ENCODE data around the gene FTCD. TPM values are rescaled to one million over a fixed set of nuclear protein-coding genes. Genes with fewer than 3 reads are reported as not detected.
A peak's percentile ranks its signal among the peaks of the same experiment; 100 is the strongest.

FTCD gene
- total RNA-seq, 1 donor = 0.36 TPM

DNA sequence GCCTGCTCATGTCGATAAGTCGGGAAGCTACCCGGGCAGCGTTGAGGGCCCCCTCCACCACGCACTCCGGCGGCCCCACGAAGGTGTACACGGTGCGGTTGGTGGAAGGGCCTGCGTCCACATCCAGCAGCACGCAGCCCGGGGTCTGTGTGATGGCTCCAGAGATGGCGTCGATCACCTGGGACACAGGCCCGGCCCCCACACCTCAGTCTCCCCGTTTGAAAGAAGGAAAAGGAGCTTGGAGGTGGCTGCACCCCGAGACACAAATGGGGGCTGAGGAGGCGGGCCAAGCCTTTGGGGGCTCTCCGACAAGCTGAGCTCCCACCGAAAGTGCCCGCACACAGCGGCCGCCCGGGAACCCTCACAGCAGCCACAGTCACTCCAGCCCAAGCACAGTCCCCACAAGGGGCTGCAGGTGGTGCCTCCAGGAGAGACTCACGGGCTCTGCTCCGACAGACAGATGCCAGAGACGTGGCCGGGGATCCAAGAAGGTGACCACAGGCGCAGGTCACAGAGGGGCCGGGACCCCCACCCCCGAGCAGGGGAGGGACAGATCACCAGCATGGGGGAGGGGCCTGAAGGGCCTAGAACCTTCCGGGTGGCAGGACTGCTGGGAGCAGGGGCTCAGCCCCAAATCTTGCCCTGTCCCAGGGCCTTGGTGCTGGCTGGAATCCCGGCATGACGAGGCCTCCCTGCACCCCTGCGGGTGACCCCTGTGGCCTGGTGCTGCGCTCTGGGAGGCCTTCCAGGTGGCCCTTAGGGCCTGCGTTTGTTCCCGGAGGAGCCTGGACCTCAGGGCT, 1.0 kb downstream of the FTCD start:
- Histone ChIP-seq H3K79me2 (ENCODE audit: insufficient read depth, low read length) (no peaks in the 10 kb centered on the region), H3K36me3 (ENCODE audit: insufficient read depth, low read length) (no peaks in the 10 kb centered on the region), H3K9me3 (ENCODE audit: low read depth, low read length) (no peaks in the 10 kb centered on the region), H3K4me3 (ENCODE audit: insufficient read depth, low read length) (no peak overlapping the region), H3K4me1 (ENCODE audit: insufficient read depth, low read length) (peaks cover 4% of the 10 kb centered on the region), H3K27ac (ENCODE audit: low read depth, low read length) (no peak overlapping the region), H2AFZ (ENCODE audit: low read length) (no peak overlapping the region), H3K4me2 (ENCODE audit: insufficient read depth, low read length) (no peak overlapping the region), H3K27me3 (ENCODE audit: insufficient read depth, low read length) (no peaks in the 10 kb centered on the region), H4K20me1 (ENCODE audit: insufficient read depth, low read length) (no peaks in the 10 kb centered on the region)
- DNase-seq (ENCODE audit: insufficient read length, low spot score, missing footprints) = peak; percentile 42
- TF ChIP-seq, protein P1, sequence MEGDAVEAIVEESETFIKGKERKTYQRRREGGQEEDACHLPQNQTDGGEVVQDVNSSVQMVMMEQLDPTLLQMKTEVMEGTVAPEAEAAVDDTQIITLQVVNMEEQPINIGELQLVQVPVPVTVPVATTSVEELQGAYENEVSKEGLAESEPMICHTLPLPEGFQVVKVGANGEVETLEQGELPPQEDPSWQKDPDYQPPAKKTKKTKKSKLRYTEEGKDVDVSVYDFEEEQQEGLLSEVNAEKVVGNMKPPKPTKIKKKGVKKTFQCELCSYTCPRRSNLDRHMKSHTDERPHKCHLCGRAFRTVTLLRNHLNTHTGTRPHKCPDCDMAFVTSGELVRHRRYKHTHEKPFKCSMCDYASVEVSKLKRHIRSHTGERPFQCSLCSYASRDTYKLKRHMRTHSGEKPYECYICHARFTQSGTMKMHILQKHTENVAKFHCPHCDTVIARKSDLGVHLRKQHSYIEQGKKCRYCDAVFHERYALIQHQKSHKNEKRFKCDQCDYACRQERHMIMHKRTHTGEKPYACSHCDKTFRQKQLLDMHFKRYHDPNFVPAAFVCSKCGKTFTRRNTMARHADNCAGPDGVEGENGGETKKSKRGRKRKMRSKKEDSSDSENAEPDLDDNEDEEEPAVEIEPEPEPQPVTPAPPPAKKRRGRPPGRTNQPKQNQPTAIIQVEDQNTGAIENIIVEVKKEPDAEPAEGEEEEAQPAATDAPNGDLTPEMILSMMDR (IDR thresholded peaks at IDR 0.05; ENCODE audit: extremely low read depth, low read depth, low read length) = no peak

- H3K27ac ChIP-seq (ENCODE audit: low read depth, low read length) = no peak overlapping the region
- H2AFZ ChIP-seq (ENCODE audit: low read length) = peak overlapping the region; percentile 90
- H3K4me1 ChIP-seq (ENCODE audit: insufficient read depth, low read length) = peaks cover 4% of the 10 kb centered on the region
- H4K20me1 ChIP-seq (ENCODE audit: insufficient read depth, low read length) = no peaks in the 10 kb centered on the region
- peak overlapping the region; percentile 82 for H3K4me2 ChIP-seq (ENCODE audit: insufficient read depth, low read length)
- H3K4me3 ChIP-seq (ENCODE audit: insufficient read depth, low read length) = peak overlapping the region; percentile 63
- H3K36me3 ChIP-seq (ENCODE audit: insufficient read depth, low read length) = no peaks in the 10 kb centered on the region
- H3K79me2 ChIP-seq (ENCODE audit: insufficient read depth, low read length) = no peaks in the 10 kb centered on the region
- no peaks in the 10 kb centered on the region for H3K27me3 ChIP-seq (ENCODE audit: insufficient read depth, low read length)
- TF ChIP-seq, protein P1 (IDR thresholded peaks at IDR 0.05; ENCODE audit: extremely low read depth, low read depth, low read length) = peak; percentile 88
- no peaks in the 10 kb centered on the region for H3K9me3 ChIP-seq (ENCODE audit: low read depth, low read length)
- DNase-seq (ENCODE audit: insufficient read length, low spot score, missing footprints) = peak; percentile 99
These were observed 1.9 kb downstream of the FTCD start for GRCh38 chr21:46153247-46154154.

GRCh38 chr21:46152927-46153246, 2.5 kb downstream of the FTCD start:
- peak overlapping the region; percentile 63 for H3K4me3 ChIP-seq (ENCODE audit: insufficient read depth, low read length)
- no peaks in the 10 kb centered on the region for H4K20me1 ChIP-seq (ENCODE audit: insufficient read depth, low read length)
- H3K27ac ChIP-seq (ENCODE audit: low read depth, low read length) = no peak overlapping the region
- H3K9me3 ChIP-seq (ENCODE audit: low read depth, low read length) = no peaks in the 10 kb centered on the region
- no peak for DNase-seq (ENCODE audit: insufficient read length, low spot score, missing footprints)
- TF ChIP-seq, protein P1 (IDR thresholded peaks at IDR 0.05; ENCODE audit: extremely low read depth, low read depth, low read length) = no peak
- H2AFZ ChIP-seq (ENCODE audit: low read length) = peak overlapping the region; percentile 90
- H3K36me3 ChIP-seq (ENCODE audit: insufficient read depth, low read length) = no peaks in the 10 kb centered on the region
- no peaks in the 10 kb centered on the region for H3K27me3 ChIP-seq (ENCODE audit: insufficient read depth, low read length)
- peak overlapping the region; percentile 82 for H3K4me2 ChIP-seq (ENCODE audit: insufficient read depth, low read length)
- H3K4me1 ChIP-seq (ENCODE audit: insufficient read depth, low read length) = peaks cover 4% of the 10 kb centered on the region
- no peaks in the 10 kb centered on the region for H3K79me2 ChIP-seq (ENCODE audit: insufficient read depth, low read length)
